Measurements from ENCODE around the gene PODXL.

DNA sequence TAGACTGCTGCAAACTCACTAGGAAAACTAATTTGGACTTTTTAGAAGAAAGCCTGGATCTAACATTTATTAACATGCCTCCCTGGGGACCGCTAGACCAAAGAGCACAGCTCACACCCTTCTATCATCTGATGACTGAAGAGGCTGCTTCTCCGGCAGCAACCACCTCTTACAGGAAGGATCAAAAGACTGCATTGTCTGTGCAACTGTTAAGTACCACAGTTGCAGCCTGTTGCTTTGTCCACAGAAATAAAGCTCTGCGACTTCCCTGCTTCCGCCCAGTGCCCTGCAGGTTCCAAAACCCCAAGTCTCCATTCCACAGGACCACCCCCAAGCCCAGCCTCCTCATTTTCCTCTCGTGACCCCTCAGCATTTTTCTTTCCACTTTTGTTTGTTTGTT is 14.0 kb upstream of the PODXL start:
- TF ChIP-seq, protein P1, sequence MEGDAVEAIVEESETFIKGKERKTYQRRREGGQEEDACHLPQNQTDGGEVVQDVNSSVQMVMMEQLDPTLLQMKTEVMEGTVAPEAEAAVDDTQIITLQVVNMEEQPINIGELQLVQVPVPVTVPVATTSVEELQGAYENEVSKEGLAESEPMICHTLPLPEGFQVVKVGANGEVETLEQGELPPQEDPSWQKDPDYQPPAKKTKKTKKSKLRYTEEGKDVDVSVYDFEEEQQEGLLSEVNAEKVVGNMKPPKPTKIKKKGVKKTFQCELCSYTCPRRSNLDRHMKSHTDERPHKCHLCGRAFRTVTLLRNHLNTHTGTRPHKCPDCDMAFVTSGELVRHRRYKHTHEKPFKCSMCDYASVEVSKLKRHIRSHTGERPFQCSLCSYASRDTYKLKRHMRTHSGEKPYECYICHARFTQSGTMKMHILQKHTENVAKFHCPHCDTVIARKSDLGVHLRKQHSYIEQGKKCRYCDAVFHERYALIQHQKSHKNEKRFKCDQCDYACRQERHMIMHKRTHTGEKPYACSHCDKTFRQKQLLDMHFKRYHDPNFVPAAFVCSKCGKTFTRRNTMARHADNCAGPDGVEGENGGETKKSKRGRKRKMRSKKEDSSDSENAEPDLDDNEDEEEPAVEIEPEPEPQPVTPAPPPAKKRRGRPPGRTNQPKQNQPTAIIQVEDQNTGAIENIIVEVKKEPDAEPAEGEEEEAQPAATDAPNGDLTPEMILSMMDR (IDR thresholded peaks at IDR 0.05 in 4 of 5, conservative IDR thresholded peaks at IDR 0.05 in 1 of 5): no peak
- no peak for TF ChIP-seq POLR2A (IDR thresholded peaks at IDR 0.05)

Data from gastrocnemius medialis (tissue), 4 donors.